Raji (cell line): Measurements from ENCODE around the gene SERINC3.

Experiments
- POLR2A ChIP-seq: IDR thresholded peaks from 2 replicates; pipeline ENCODE4 v1.6.1; 2011; ENCODE audit warnings: low read depth, low read length, control low read depth; ENCODE audit not compliant: insufficient read depth

Gene SERINC3

DNA sequence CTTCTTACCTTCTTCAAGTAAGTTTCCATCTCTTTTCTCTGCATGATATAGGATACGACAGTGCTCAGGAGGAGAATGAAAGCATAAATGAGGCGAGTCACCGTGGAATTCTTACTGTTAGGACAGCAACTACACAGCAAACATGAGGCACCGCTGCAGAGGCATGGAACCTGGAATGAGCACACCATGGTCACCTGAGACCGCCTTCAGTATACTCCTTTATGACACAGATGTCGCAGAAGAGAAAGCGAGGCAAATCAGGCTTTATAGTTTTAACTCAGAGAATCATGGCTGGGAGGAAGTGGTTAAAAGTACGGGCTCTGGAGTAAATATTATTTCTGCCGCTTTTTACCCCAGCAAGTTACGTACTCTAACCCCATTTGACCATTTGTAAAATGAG lies 8.0 kb downstream of the SERINC3 start:
- no peak for TF ChIP-seq POLR2A

DNA sequence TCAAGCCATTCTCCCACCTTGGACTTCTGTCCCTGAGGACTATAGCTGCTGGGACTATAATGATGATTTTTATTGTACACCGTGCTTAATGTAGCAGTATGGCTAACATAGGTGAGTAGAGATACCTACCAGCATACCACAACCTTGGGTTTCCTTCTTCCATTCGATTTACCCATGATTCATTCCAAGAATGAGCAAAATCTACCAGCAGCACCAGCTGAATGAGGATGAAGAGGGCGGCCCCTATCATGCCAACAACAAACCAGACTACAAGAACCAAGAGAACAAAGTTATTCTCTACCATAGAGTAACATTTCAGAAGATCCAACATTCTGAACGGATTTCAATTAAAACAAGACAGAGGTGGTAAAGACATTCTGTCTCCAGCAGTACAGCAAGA lies 12.1 kb downstream of the SERINC3 start:
- TF ChIP-seq POLR2A = no peak

- no peak for TF ChIP-seq POLR2A
These were observed 17.2 kb downstream of the SERINC3 start for GRCh38 chr20:44504402-44505307.

DNA sequence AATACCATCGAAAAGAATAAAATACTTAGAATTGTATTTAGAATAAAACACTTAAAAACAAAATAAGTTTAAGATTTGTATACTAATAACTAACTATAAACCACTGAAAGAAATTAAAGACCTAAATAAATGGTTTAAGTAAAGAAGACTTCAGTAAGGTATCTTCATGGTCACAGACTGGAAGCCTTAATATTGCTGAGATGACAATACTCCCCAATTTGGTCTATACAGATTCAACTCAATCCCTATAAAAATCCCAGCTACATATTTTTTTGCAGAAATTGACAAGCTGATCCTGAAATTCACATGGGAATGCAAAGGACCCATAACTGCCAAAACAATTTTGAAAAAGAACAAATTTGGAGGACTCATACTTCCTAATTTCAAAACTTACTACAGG lies 18.9 kb downstream of the SERINC3 start:
- TF ChIP-seq POLR2A = no peak

- TF ChIP-seq POLR2A = no peak
These were observed 20.4 kb downstream of the SERINC3 start for GRCh38 chr20:44501448-44501847.

DNA sequence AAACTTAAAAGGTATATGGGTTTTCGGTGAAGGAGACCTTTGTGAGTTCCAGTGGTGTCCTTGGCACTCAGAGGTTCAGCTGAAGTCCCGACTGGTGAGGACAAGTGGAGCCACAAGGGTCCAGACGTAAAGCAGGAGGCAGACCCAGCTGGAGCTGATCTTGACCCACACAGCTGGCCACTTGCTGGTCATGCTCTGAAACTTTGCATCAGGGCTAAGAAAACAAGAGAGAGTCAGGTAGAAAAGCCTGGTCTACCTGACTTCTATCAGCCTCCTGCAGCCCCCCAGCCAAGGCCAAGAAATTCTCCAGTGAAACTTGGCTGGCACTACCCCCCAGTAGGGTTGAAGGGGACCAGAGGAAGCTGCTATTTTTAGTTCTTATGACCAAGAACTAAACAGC lies 21.6 kb downstream of the SERINC3 start:
- no peak for TF ChIP-seq POLR2A

DNA sequence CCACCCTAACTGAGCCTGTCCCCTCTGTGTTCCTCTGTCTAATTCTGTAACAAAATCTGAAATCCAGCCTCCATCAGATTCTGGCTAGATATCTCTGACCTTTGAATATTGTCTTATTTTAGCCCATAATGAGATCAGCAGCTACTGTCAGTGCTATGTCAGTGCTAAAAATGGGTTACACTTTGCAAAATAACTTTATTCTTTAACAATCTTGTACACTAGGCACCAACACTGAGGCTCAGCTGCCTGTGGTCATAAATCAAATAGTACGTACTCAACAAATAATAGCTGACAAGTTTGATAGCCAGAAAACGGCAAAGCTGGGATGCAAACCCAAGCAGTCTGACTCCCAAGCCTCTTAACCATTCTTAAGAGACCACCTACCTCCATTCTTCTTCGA lies 24.1 kb downstream of the SERINC3 start:
- no peak for TF ChIP-seq POLR2A

DNA sequence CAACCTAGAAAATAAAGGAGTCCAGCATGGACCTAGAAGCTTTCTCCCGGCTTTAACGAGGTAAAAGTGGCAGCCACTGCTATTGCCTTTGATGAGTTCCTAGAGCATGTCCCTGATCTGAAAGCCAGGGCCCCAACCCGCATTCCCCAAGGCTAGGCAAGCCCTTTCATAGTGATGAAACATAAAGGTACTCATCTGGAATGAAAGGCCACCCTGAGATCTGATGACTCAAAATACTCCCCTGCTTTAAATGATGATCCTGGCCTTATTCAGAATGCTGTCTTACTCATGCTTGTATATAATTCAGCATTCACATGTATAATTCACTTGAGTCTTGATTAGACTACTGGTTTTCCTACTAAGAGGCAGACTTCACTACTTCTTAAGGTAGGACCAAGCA lies 24.9 kb downstream of the SERINC3 start:
- no peak for TF ChIP-seq POLR2A

- TF ChIP-seq POLR2A = no peak
These were observed 25.9 kb downstream of the SERINC3 start for GRCh38 chr20:44495802-44496481.

GRCh38 chr20:44495257-44495656 lies 26.6 kb downstream of the SERINC3 start:
- no peak for TF ChIP-seq POLR2A

DNA sequence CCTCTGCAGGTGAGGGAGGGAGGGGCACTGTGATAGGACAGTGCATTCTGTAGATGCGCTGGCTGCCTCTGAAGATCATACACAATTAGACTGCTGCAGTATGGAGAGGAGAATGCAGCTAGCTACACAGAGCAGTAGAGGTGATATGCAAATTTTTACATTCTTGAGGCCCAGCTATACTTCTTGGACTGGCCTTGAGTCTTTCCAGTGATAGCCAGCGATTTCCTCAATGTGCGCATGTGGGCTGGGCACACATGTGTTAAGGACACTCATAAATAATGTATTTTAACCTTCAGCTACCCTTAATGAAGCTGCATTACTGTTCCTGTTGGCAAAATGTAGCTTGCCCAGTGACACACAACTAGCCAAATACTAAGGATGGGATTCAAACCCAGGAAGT lies 27.2 kb downstream of the SERINC3 start:
- no peak for TF ChIP-seq POLR2A

DNA sequence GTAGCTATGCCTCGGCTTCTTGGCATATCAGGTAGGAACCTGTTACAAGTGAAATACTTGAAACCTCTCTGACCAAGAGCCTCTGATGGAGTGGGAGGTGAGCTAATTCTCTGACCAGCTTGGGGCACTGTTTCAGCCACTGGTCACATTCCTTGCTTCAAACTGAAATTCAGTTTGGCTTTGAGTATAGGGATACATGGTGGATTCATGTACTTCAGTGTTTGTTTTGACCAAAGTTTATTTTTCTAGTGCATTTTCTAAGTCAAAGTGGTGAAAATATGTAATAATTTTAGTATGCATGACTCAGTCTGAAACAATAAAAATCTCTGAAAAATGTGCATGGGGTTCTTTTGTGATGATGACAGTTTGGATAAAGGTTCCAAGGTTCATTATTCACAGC lies 27.6 kb downstream of the SERINC3 start:
- no peak for TF ChIP-seq POLR2A

DNA sequence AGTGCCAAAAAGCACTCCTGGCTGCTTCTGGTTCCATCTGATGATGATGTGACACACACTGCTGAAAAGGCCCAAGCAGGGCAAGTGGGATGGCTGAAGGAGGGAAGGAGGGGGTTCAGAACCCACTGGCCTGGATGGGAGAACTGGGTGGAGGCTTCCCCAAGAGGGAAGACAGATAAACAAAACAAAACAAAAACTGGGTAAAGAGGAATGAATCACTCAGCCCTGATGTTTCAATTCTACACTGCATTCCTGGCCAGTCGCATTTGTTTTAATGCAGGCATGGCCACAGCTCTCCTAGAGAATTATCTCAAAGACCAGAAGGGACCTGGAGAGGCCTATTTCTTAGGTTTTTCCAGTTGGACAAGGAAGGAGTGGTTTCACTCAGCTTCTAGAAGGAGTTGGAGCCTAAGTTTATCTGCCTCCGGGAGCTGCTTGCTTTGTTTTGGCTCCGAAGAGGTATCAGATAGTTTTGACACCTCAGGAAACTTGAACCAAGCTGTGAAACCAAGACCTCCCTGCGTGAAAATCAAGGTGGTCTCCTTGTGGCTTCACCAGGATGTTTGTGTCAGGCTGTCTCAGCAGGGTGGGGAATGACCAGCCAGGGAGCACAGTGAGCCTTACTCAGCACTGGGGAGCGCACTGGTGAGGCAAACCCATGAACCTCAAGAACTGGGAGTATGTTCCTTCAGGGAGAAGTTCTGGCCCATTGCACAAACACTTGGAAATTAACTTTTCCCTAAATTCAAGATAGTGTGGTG lies 30.1 kb downstream of the SERINC3 start:
- no peak for TF ChIP-seq POLR2A

GRCh38 chr20:44489931-44490330 lies 31.9 kb downstream of the SERINC3 start:
- TF ChIP-seq POLR2A = no peak

- no peak for TF ChIP-seq POLR2A
These were observed 32.6 kb downstream of the SERINC3 start for GRCh38 chr20:44489223-44489622.

GRCh38 chr20:44488551-44488950 lies 33.3 kb downstream of the SERINC3 start:
- no peak for TF ChIP-seq POLR2A
